IPS-11a (cell line): Measurements from ENCODE around the gene PGA5.
A peak's percentile ranks its signal among the peaks of the same experiment; 100 is the strongest.

Experiments used
- H3K4me3 ChIP-seq: one replicate; pipeline ENCODE4 v1.5.1; 2013; ENCODE audit warnings: low read depth, low read length, control low read depth

PGA5 gene

GRCh38 chr11:61293867-61294716 is 53.1 kb downstream of the PGA5 start:
- peak overlapping the region; percentile 77 for H3K4me3 ChIP-seq

DNA sequence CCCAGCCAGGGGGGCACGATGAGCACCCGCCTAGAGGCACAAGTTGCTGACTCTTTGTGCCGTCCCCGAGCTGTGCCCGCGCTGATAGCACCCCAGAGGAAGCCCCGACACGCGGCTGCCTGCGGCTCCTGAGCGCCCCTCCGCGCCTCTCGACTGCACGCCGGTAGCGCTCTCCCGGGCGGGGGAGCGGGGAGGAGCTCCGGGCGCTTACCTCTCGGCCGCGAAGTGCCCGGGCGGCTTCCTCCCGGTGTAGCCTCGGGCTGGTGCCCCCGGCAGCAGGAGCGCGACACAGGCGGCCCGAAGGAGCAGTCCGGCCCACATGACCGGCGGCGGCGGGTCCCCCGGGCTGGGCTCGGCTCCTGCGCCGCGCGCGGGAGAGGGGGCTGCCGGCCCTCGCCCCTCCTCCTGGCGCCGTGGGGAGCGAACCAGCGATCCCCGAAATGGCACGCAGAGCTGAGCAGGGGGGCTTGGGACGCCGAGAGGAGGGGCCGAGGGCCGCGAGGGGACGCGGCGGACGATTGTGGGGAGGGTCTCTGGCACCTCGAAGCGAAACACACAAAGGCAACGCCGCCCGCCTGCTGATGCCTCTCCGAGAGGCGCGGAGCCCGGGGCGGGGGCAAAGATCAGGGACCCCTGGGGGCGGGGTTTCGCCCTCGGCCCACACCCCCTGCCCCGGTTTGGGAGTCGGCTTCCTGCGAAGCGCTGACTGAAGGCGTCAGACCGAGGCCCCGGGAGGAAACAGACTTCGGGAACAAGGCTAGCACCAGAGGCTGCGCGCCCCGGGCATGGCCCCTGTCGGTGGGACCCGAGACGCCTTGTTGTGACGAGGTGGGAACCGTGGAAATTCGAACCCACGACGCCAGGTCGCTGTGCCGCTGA is 54.0 kb downstream of the PGA5 start, which contains the start of gene VWCE:
Gene VWCE, minus strand, starts transcription at position 600 of the 879 bp plus-strand sequence. Its CDS starts 279 bp downstream, at position 321.
- H3K4me3 ChIP-seq: peak within 1 kb of the TSS; percentile 77

DNA sequence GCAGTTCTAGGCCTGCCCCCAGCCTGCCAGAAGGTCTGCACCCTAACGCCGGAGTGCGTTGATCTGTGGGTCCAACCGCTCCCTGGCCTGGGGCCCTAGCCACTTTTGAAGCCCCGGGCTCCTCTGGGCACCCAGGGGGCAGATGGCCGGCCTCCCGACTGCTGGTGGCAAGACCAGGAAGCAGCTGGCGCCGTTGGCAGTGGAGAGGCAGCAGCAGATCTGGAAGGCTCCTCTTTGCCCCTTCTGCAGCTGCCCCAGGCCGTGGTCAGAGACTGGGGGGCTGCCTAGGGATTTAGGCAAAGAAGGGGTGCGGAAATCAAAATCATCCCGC is 54.6 kb downstream of the PGA5 start:
- H3K4me3 ChIP-seq: peak overlapping the region; percentile 77

DNA sequence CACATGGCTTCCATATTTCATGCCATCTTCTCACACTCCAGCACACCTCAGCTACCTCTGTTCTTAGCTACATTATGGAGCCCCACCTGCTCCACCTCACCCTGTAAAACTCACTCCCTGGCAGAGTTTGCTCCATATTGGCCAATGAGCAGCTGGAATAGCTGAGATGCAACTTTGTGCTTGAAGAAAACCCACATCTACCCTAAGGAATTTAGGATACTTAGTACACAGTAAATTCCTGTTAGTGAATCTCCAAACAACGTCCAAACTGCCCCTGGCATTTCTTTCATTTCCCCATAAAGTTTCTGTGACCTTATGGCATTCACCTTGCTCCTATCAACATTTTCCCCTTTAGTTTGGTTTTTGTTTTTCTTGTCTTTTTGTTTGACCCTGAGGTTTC is 56.4 kb downstream of the PGA5 start:
- no peak overlapping the region for H3K4me3 ChIP-seq

DNA sequence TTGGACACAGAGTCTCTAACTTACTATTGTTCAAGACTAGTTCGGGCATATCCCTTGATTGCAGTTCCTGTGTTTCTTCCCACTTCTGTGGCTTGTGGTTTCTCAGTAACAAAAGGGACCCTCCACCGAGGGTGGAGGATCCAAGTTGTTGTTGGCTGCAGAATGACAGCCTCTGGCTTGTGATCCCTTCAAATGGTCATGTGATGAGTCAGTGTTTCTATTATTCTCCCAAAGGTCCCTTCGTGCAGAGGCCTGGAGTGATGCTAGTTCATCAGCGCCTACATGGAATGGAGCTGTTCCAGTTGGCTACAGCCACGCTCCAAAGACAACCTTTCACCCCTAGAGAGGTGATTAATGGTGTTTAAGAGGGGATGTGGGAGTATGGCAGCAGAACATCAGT is 56.8 kb downstream of the PGA5 start:
- no peak overlapping the region for H3K4me3 ChIP-seq

DNA sequence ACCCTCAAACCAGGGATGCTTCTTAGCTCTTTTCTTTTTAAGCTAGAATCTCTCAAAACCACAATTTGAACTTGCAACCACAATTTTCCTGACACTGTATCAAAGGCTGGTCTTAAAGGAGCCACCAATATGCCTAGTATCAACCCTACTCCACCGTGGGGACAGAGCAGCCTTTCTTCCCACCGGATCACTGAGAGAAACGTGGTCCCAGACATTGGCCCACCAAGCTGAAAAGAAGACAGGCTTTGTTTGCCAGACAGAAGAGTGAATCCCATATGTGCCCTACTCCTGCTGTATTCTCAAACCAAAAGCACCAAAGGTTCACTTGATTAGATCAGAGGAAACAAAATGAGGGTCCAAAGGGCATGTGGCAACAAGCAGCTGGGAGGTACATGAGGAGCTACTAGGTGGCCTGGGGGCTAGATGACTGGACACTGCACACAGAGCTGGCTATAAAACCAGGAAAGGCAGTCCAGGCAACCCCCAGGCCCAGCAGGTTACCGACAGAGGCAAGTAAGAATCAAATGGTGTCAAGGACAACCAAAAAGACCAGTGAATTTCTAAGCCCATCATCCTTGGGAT is 57.8 kb downstream of the PGA5 start:
- H3K4me3 ChIP-seq: no peak overlapping the region
